Glomerular visceral epithelial cell (primary cell): ENCODE results near the gene GRAP2.
"Not testable (repeated sequence)": the region's sequence is repeated elsewhere in the genome, so short reads cannot be mapped to it uniquely, and the experiment has no call there.

Experiments
- DNase-seq: peaks from one replicate; pipeline ENCODE4 v3.0.0-alpha.2; 2016; ENCODE audit errors: extremely low spot score

Gene GRAP2

DNA sequence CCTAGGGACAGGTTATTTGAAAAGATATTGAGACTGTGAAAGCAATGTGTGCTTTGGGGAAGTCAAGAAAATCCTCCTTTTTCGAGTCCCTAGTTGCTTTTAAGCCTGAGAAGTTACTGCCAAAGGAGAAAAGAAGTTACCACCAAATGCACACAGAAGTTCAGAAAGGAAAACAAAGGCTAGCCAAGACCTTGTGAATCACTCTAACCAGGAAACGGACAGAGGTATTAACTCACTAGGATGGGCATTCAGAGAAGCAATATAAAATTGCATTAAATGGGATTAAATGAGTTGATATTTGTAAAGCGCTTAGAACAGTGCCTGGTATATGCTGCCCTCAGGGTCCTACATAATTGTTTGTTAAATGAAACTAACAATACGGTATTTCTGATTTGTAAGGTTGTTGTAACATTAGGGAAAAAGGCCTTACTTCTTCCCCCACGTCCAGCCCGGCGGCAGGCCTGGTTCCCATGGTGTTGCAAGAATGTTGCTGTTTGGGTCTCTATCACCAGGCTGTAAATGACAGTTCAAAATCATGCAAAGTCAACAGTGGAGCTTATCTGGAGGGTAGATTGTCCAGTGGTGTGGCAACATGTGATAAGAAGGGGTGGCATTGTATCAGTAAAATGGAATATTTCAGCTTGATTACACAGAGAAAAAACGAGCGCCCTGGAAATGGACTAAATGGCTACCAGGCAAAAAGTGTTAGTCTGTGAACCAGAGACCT lies 66.4 kb downstream of the GRAP2 start:
- peak; percentile 21 for DNase-seq

DNA sequence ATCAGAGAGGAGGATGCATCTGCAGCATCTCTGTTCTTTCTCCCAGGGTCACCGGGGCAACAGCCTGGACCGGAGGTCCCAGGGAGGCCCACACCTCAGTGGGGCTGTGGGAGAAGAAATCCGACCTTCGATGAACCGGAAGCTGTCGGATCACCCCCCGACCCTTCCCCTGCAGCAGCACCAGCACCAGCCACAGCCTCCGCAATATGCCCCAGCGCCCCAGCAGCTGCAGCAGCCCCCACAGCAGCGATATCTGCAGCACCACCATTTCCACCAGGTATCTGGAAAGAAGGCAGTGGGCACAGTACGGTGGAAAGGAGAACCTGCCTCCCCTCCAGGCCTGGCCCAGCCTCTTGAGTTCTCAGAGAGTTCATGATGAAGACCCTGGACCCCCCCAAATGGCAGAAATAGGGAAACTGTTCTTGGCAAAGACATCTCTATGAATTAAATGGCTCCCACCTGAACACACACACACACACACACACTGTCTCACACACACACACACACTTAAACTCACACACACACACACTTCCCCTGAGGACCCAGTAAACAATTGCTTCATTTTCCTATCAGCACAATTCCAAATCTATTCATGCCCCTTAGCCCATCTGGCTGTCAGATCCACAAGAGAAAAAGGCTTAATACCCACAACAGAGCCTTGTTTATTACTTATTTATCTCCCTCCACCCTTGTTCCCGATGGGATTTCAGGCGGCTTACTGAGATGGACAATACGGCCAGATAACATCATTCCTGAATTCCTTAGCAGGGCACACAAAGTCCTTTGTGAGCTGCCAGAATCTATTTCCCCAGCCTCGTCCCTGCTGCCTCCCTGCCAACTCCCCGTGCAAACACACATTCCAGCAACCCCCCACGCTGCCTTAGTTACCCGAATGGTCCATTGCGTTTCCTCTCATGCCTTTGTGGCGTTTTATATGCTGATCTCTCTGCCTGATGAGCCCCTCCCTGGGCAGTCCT lies 67.4 kb downstream of the GRAP2 start:
- DNase-seq, result no peak

DNA sequence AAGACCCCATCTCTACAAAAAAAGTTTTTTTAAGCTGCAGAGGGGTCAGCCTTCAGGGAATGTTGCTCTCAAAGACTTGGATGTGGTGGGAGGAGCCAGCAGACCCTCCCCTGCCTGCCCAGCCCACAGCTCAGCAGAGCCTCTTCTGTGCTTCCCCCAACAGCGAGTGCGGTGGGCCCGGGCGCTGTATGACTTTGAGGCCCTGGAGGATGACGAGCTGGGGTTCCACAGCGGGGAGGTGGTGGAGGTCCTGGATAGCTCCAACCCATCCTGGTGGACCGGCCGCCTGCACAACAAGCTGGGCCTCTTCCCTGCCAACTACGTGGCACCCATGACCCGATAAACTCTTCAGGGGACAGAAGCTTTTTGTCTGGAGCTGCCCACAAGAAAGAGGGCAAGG lies 69.9 kb downstream of the GRAP2 start:
- DNase-seq, result no peak

DNA sequence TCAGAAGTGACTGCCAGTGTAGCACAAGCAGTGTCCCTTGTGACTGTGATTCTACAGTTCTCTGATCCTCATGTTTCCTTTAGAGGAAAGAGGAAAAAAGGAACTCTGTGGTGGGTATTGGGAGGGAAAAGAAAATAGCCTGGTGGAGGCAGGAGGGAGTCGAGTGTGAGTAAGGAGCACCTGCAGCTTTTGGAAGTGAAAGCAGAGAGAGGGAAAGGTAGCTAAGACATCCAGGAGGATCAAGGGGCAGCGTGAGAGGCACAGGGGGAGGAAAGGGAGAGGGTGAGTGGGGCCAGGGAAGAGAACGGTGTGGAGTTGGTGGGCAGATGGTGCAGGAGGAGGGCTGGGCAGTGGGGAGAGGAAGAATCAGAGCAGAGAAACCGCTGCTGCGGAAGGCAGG lies 71.8 kb downstream of the GRAP2 start:
- DNase-seq, result no peak

DNA sequence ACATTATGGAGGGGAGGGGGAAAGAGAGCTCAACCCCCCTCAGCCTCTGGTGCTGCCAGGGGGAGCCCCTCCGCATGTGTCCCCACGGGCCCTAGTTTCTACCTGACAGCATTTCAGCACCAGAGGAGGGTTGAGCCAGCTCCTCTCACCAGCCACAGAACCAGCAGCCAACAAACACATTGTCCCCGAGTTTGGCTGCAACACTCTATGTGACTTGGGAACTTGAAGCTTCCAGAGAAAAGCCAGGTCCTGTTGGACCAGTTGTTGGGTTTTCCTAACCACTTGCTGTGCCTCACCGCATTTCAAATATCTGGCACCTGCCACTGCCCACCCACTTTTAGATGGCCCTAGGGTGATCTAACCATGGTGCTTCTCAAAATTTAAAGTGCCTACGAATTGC lies 72.8 kb downstream of the GRAP2 start:
- no peak for DNase-seq

DNA sequence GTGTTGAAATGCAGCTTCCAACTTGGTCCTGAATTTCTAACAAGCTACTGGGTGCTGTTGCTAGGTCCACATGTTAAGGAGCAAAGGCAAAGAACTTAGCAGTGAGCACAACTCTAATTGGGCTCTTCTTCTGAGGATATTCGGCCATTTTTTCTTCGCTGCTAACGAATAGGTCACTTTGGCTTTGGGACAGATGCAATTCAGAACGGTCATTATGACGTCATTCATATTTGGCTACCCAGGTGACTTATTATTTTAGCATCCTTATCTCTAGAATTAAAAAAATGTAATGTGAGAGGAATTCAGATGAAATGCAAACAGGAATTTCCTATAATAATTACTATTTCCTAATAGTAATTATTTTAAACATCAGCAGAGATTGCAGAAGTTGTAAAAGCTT lies 73.2 kb downstream of the GRAP2 start:
- DNase-seq, result no peak

DNA sequence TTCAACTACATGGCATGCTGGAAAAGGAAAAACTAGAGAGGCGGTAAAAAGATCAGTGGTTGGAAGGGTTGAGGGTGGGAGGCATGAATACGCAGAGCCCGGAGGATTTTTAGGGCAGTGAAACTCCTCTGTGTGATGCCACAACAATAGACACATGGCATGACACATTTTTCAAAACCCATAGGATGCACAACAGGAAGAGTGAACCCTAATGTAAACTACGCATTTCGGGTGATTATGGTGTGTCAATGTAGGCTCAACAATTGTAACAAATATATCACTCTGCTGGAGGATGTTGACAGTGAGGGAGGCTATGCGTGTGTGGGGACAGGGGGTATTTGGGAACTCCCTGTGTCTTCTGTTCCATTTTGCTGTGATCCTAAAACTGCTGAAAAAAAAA lies 78.2 kb downstream of the GRAP2 start:
- DNase-seq, result no peak

DNA sequence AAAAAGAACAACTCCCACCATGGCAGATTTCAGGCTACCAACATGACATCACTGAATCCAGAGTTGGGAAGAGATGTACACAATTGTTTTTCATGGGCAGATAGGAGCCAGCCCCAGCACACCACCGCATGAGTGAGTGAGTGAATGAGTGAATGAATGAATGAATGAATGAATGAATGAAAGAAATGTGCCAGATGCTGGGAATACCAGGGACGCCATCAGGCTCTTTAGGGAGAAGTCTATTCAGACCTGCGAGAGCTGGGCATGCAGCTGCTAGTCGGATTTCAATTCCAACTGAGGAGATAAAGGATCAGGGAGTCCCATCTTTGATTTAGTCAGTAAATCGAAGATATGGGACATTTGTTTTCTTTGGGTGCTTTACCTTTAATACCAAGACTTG lies 78.6 kb downstream of the GRAP2 start:
- DNase-seq, result no peak

DNA sequence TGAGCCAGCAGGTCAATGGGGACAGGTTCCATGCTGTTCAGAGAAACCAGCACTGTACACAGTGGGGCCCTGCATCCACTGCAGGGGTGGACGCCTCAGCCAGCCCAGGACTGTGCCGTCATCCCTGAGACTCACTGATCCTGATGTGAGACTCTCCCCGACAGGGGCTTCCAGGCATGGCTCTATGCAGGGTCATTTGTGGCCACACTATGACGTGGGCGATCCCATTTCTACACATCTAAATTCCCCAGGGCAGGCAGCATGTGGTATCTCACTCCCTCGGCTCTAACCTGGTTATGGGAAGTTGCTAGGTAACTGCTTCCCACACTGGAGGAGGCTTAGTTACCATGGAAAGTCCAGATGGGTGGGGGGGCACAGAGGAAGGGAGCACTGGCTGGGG lies 79.7 kb downstream of the GRAP2 start:
- DNase-seq, result no peak

DNA sequence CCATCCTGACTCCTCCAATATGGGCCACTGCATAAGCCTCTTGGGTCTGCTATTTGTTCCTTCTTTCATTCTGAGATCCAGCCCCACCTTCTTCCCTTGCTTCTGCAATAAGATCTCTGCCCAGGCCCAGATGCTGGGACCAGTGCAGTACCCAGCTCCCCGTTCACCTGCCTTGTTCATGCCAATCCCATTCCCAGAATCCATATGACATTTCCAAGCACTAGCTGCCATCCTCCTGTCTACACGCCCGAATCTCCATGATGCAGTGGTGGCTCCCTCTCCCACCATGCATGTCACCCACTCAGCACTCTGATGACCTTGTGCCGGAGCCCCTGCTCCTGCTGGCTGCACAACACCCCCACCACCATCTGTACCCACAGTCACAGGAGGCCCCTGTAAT lies 82.5 kb downstream of the GRAP2 start:
- DNase-seq, result no peak

DNA sequence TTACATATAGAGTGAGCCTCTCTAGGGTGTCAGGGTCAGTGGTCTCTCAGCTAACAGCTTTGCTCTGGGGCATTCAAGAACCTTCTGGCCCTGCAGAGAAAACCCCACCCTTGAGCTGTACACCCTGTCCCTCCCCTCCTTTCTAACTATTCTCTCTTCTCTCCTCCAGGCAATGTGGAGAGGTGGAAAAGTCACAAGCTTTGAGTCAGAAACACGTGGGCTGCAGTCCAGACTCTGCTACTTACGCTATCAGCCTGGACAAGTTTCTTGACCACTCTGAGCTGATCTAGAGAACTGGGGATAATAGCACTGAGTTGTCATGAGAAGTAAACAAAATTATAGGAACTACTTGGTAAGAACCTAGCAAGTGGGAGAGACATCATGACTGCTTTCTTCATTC lies 83.1 kb downstream of the GRAP2 start:
- DNase-seq, result no peak

DNA sequence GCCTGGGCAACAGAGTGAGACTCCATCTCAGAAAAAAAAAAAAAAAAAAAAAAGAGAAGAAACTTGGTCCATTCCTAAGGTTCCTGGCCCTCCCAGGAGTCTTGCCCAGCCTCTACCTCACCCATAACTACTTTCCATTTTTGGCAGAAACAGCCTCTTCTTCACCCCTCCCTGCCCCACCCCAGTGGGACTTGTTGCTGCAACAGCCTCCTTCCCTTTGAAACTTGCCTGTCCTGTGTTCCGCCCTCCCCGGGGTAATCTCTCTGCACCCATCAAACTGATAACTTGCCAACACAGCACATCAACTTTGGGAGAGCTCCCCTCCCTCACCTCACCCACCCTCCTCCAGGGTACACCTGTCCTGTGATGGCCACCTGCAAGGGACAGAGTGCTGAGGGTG lies 83.9 kb downstream of the GRAP2 start:
- no peak for DNase-seq

DNA sequence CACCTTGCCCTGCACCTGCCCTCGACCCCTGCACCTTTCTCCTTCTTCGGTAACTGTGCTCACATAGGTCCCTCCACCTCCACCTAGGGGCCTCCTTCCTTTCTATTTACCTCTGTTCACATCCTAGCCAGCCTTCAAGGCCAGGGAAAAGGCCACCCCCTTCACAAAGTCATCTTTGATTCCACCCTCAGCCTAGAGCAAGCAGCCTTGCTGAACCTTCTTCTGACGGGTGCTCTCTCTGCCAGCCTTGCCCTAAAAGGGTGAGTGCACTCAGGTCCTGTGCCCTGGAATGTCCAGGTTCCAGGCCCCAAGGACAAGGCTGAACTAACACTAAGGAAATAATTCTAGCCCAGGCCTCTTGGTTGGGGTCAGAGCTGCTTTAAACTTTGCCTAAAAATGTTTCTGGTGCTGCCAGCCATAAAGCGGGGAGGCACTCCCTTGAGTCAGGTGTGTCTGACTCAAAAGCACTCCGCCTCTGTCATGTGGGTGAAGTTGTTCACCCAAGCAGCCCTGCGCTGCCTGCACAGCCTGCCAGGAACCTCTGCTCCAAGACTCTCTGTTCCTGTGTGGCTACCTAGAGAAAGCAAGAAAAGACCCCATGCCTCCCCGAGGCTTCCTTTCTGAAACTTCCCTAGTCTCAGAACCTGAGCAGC lies 84.6 kb downstream of the GRAP2 start:
- no peak for DNase-seq

DNA sequence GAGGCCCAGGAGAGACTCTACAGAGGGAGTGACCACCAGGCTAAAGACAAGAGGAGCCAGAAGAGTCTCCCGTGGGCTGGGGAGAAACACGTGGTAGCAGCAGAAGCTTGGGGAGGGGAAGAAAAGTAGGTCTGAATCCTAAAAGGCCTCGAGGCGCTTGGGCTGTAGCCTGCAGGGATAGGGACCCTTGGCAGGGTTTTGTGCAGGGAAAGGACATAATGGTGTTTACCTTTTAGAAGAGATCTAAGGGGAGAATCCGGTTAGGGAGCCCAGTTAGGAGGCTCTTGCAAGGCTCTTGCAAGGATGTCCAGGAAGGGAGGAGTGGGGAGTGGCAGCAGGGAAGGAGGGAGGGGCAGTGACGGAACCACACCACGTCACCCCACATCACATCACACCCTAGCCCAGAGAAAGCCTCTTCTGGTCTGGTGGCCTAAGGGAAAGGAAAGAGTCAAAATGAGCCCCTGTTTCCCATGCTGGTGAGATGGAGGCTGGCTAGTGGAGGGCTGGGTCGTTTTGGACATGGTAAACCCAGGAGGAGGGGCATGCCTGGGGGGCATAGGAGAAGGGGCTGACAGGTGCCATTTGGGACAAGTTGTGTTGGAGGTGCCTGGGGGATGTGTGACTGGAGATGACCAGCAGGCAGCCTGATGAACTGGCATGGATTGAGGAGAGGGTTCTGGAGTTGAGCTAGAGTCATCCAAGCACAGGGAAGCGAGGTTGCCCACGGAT lies 87.7 kb downstream of the GRAP2 start:
- DNase-seq, result no peak

DNA sequence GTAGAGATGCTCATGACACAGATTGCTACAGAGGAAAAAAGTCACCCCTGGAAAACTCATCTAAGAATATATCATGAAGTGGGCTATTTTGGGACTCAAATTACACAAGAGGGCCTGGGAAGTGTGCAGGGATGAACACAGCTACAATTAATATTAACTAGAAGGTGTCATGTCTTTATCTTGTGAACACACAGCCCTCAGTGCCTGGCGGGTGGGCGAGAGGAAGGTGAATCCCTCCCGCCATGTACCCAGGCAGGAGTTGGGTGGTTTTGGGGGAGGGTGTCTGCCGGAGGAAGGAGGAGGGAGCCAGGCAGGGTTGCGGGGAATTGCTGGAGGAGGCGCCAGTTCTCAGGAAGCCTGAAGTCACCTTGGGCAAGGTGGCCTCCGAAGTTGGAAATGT lies 88.7 kb downstream of the GRAP2 start:
- no peak for DNase-seq

DNA sequence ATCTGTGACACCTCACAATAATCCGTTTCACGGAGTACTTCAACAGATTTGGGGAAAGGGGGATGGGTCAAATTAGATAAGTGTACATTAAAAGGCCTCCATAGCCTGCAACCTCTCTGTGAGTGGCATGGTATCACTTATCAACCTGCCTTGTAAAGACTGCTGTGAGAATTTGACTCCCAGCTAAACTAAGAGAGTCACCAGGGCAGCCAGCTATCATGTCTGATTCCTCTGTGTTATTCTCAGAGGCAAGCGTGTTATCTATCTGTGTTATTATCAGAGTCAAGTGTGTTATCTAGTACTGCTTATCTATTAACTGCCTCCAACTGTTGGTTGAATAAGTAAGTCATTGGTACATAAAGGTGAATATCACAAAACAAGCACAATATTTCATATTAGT lies 89.8 kb downstream of the GRAP2 start:
- DNase-seq, result no peak

DNA sequence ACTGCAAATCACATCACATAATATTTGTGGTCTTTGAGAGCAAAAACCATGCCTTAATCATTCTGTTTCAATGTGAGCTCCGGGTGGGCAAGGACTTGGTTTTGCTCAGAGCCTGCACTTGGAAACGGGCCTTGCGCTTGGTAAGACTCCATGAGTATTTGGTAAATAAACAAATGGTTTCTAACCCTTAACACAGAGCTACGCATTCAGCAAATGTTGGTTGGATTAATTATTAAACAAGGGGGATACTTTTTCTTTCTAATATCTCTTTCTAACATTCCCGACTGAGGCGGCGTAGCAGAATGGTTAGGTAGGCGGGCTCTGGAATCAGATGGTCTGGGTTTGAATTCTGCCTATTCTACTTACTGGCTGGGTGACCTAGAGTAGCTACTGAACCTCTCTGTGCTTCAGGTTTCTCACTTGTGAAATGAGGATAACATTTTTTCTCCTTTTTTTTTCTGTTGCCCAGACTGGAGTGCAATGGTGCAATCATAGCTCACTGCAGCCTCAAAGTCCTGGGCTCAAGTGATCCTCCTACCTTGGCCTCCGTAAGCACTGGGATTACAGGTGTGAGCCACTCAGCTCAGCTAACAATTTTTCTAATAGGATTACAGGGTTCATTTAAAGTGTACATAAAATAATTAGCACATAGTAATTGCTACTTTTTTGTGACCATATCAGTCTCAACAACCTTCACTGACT lies 90.4 kb downstream of the GRAP2 start:
- no peak for DNase-seq

DNA sequence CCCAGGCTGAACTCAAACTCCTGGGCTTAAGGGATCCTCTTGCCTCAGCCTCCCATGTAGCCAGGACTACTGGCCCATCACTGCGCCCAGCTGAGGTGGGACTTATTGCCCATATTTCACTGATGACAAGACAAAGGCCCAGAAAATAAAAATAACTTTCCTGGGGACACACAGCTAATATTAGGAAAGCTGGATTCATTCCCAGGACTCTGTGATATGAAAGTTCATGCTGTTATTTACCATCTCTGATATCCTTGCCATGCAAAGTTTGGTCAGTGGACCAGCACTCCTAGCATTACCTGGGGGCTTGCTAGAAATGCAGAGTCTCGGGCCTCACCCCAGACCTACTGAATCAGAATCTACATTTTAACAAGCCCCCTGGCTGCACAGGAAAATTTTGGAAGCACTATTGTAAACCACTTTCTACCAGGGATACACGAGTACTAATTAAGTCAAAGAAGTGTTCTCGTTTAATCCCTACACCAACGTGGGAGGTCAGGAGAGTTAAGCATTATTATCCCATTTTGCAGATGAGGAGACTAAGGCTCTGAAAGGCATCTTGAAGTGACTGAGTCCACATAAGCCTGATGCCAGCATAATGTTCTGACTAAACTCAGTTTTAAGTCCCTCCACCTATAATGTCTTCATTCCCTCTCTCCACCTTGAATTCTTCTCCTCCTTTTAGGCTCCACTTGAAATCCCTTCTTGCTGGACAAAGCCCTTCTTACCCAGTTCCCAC lies 91.4 kb downstream of the GRAP2 start:
- DNase-seq, result no peak

DNA sequence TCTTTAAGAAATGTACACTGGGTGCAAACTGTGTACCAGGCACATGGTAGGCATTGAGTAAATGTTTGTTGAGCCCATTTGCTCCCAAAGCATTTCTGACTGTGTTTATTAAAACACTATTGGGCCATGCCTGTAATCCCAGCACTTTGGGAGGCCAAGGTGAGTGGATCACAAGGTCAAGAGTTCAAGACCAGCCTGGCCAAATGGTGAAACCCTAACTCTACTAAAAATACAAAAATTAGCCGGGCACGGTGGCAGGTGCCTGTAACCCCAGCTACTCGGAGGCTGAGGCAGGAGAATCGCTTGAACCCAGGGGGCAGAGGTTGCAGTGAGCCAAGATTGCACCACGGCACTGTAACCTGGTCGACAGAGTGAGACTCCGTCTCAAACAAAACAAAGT lies 92.0 kb downstream of the GRAP2 start:
- DNase-seq, result not testable (repeated sequence)

DNA sequence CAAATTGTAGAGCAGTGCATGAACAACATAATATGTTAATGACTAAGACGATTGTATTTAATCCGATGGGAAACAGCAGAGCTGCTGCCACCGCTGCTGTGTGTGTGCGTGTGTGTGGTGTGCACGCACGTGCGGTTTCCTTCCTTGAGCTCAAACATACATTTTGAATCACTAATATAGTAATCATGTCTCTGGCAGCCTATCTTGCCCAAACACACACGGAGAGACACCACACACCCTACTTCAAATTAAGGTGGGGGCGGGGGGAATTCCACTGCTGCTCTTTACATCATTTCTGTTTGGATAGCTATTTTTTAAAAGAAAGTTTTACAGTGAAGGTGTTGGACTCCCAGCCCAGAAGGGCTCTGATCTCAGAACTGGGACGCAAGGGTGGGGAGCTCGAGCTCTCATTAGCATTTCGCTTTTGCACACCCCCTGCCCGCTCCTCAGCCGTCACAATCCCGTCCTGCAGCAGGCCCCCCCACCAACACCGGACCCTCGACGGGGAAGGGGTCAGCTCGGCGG lies 93.2 kb downstream of the GRAP2 start:
- DNase-seq, result no peak
